Spleen (tissue), 7 donors: ENCODE results near the gene SMIM33.

Source experiments
- CTCF ChIP-seq, 11 experiments: fragments of 200-600 bp in 7 of 11; fragments of 450-650 bp in 4 of 11; sonication (generic) in 4 of 11; IDR thresholded peaks in 8 of 11; conservative IDR thresholded peaks in 3 of 11; 1 replicate in 7 of 11; 2 replicates in 4 of 11; pipeline versions ENCODE4 v1.4.0 to v1.8.0; 2016 to 2021; ENCODE audit warnings: antibody characterized with exemption in 11 of 11, inconsistent platforms in 4 of 11, mild to moderate bottlenecking in 1 of 11
- POLR2A ChIP-seq, 3 donors: fragments of 450-650 bp; IDR thresholded peaks; one replicate each; pipeline ENCODE4 v1.5.1; 2017; ENCODE audit warnings: antibody characterized with exemption in 3 of 3, mild to moderate bottlenecking in 1 of 3
- POLR2AphosphoS5 ChIP-seq, 3 donors: sonication (generic); formaldehyde crosslinking; IDR thresholded peaks; one replicate each; pipeline ENCODE4 v1.5.1; 2017; ENCODE audit warnings: antibody characterized with exemption in 3 of 3
- donor health status: DM: no; HTN: no; CAD: no; lungs with moderate emphysema.
- donor health status: DM: no; HTN: no; CAD: no.
- donor health status: DM: no; HTN: no; CAD: no.

DNA sequence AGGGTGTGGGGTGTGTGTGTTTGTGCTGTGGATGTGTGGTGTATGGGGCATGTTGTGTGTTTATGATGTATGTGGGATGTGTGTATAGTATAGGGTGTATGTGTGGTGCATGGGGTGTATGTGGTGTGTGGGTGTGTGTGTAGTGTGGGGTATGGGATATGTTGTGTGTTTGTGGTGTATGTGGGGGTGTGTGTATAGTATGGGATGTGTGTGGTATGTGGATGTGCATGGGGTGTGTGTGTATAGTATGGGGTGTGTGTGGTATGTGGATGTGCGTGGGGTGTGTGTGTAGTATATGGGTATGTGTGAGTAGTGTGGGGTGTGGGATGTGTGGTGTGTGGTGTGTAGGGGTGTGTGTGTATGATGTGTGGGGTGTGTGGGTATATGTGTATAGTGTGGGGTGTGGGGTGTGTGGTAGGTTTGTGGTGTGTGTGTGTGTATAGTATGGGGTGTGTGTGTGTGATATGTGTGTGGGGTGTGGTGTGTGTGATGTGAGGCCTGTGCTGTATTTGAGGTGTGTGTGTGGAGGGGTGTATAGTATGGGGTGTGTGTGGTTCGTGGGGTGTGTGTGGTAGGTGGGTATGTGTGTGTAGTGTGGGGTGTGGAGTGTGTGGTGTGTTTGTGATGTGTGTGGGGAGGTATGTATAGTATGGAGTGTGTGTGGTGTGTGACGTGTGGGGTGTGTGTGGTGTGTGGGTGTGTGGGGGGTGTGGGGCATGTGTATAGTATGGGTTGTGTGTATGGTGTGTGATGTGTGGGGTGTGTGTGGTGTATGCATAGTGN lies 18.7 kb upstream of the SMIM33 start:
- no peak for TF ChIP-seq CTCF (IDR thresholded peaks at IDR 0.05 in 8 of 11, conservative IDR thresholded peaks at IDR 0.05 in 3 of 11)
- TF ChIP-seq POLR2AphosphoS5 (IDR thresholded peaks at IDR 0.05), result no peak
- TF ChIP-seq POLR2A (IDR thresholded peaks at IDR 0.05), result no peak
